Panc1 (cell line): ENCODE data around the gene SLC17A2. TPM values are rescaled to one million over a fixed set of nuclear protein-coding genes. Genes with fewer than 3 reads are reported as not detected.

Experiments
- ATAC-seq: fragments of 200-7000 bp; cut with Tn5 transposase; 2 replicates; pipeline ENCODE4 v1.9.1; 2020; ENCODE audit warnings: mild to moderate bottlenecking, moderate library complexity
- BruUV-seq: library from RNA; stranded (reverse); fragments of 400-500 nt; replicated peaks from 2 replicates; lab custom pipeline; 2021; lab: Mats Ljungman, UMichigan
- CTCF ChIA-PET: fragments of 300-600 bp; sonication (Branson Sonifier 250); formaldehyde crosslinking; loops from one replicate; lab custom pipeline; 2022; ENCODE audit warnings: antibody characterized with exemption; lab: Charles Lee
- POLR2A ChIA-PET: fragments of 300-600 bp; sonication (Branson Sonifier 250); formaldehyde crosslinking; loops from one replicate; lab custom pipeline; 2022; ENCODE audit warnings: antibody characterized with exemption; lab: Charles Lee
- DNase-seq: peaks from one replicate; pipeline ENCODE4 v3.0.0-alpha.2; 2010; ENCODE audit warnings: low read depth, low spot score
- H3K27ac ChIP-seq: 2 replicates; pipeline ENCODE4 v1.5.1; 2011; ENCODE audit warnings: mild to moderate bottlenecking, low read length, inconsistent platforms
- H3K27me3 ChIP-seq: fragments of 200-500 bp; sonication (Bioruptor generic); 2 replicates; pipeline ENCODE4 v1.6.0; 2014; ENCODE audit warnings: low read length, inconsistent platforms; ENCODE audit not compliant: control insufficient read depth, insufficient read depth
- H3K36me3 ChIP-seq: fragments of 200-500 bp; sonication (Bioruptor generic); 2 replicates; pipeline ENCODE4 v1.5.1; 2014; ENCODE audit warnings: inconsistent platforms, mild to moderate bottlenecking, low read length, moderate library complexity; ENCODE audit not compliant: control insufficient read depth, insufficient read depth
- H3K4me1 ChIP-seq: 2 replicates; pipeline ENCODE4 v1.5.1; 2011; ENCODE audit warnings: inconsistent platforms, mild to moderate bottlenecking, low read length, moderate library complexity; ENCODE audit not compliant: control insufficient read depth, insufficient read depth
- H3K4me3 ChIP-seq, 2 experiments: 2 replicates each; pipeline ENCODE4 v1.5.1; 2011 to 2012; ENCODE audit warnings: low read depth in 2 of 2, low read length in 2 of 2, mild to moderate bottlenecking in 2 of 2, inconsistent platforms in 1 of 2, moderate library complexity in 1 of 2
- H3K9me3 ChIP-seq: fragments of 200-500 bp; sonication (Bioruptor generic); 2 replicates; pipeline ENCODE4 v1.5.1; 2014; ENCODE audit warnings: low read depth, mild to moderate bottlenecking, inconsistent platforms, low read length, moderate library complexity; ENCODE audit not compliant: control insufficient read depth, insufficient read depth
- CTCF ChIP-seq: fragments of 450-650 bp; IDR thresholded peaks from 2 replicates; pipeline ENCODE4 v1.5.1; 2017; ENCODE audit warnings: mild to moderate bottlenecking
- POLR2AphosphoS5 ChIP-seq: IDR thresholded peaks from 2 replicates; pipeline ENCODE4 v1.6.1; 2012; ENCODE audit warnings: mild to moderate bottlenecking, low read depth, low read length, moderate library complexity
- REST ChIP-seq, 2 experiments: IDR thresholded peaks; 2 replicates each; pipeline ENCODE4 v1.6.1; 2011 to 2012; ENCODE audit warnings: low read depth in 2 of 2, control low read depth in 1 of 2, low read length in 1 of 2, mild to moderate bottlenecking in 1 of 2, moderate library complexity in 1 of 2; ENCODE audit not compliant: insufficient read depth in 1 of 2
- SIN3A ChIP-seq: IDR thresholded peaks from 2 replicates; pipeline ENCODE4 v1.6.1; 2012; ENCODE audit warnings: low read depth, mild to moderate bottlenecking, low read length, moderate library complexity, borderline replicate concordance; ENCODE audit not compliant: insufficient read depth
- TCF7L2 ChIP-seq: IDR thresholded peaks from 2 replicates; pipeline ENCODE4 v1.6.1; 2011; ENCODE audit warnings: mild to moderate bottlenecking, low read depth, low read length, inconsistent platforms
- in situ Hi-C: cut with HindIII; loops from 2 replicates; pipeline ENCODE4 v1.10.0; 2016; ENCODE audit warnings: low sequenced_read_pairs, low pct_unique_long_range_greater_than_20kb
- intact Hi-C: fragments of 100-400 bp; cut with micrococcal nuclease; formaldehyde crosslinking; loops from one replicate; pipeline ENCODE4 v1.10.0; 2022; ENCODE audit not compliant: unreplicated experiment
- total RNA-seq: library from RNA; stranded (reverse); gene quantifications from one replicate; pipeline ENCODE4 v1.2.1, GENCODE V29; 2021; ENCODE audit not compliant: unreplicated experiment

Gene SLC17A2
- total RNA-seq, 1 experiment from 2014 or later: not detected

GRCh38 chr6:25875563-25875905 lies 55.0 kb downstream of the SLC17A2 start:
- CTCF ChIA-PET: no interaction called here
- Histone ChIP-seq H3K27me3 (no peaks in the 10 kb centered on the region), H3K36me3 (no peaks in the 10 kb centered on the region), H3K9me3 (no peaks in the 10 kb centered on the region), H3K27ac (no peak overlapping the region), H3K4me3 (no peak overlapping the region), H3K4me1 (no peaks in the 10 kb centered on the region)
- in situ Hi-C loops: no loop called here
- intact Hi-C loops: no loop called here
- TF ChIP-seq SIN3A: no peak
- no peak for TF ChIP-seq TCF7L2
- TF ChIP-seq REST (IDR thresholded peaks at IDR 0.05; ENCODE audit: insufficient read depth in 1 of 2, low read depth in 2 of 2, low read length in 1 of 2): no peak
- no peak for TF ChIP-seq CTCF
- no peak for TF ChIP-seq POLR2AphosphoS5
- no peak for ATAC-seq
- POLR2A ChIA-PET: no interaction called here
- no peak for DNase-seq
- no TSS peak for BruUV-seq

DNA sequence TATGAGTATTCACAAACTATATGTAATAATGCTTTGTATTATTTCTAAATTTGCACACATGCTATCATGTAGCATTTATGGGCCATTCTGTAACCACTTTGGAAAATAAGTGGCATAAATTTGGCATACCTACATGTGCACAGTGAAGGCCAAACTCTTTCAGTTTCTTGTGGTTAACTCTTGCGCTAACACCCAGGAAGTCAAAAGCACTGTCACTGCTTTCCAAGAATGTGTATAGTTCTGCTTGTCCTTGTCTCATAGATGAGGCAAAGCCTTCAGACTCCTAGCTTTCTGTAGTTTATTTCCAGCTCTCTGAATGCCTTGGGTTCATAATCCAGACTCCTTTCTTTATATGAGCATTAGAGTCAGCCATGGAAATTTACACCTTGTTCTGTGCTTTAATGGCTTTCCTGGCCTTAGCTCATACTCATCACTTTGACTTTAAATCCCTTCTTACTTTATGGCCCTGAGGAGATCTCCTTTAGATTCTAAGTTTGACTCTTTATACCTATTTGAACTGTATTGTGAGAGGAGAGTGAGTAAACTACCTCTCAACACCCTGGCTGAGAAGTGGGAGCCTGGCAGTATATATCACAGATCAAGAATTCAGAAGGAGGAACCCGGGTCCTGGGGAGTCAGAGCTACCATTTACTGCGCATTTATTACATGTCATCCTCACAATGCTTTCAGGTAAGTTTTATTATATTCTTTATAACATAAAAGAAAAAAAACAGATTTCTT lies 55.5 kb downstream of the SLC17A2 start:
- ATAC-seq: no peak
- DNase-seq: no peak
- POLR2A ChIA-PET: no interaction called here
- no TSS peak for BruUV-seq
- no peaks in the 10 kb centered on the region for H3K36me3 ChIP-seq
- H3K9me3 ChIP-seq: no peaks in the 10 kb centered on the region
- TF ChIP-seq SIN3A (no peak), CTCF (no peak), TCF7L2 (no peak), POLR2AphosphoS5 (no peak), REST (IDR thresholded peaks at IDR 0.05; ENCODE audit: insufficient read depth in 1 of 2, low read depth in 2 of 2, low read length in 1 of 2) (no peak)
- no peak overlapping the region for H3K27ac ChIP-seq
- no peaks in the 10 kb centered on the region for H3K4me1 ChIP-seq
- in situ Hi-C loops (no loop called here), intact Hi-C loops (no loop called here)
- H3K4me3 ChIP-seq: no peak overlapping the region
- CTCF ChIA-PET: no interaction called here
- no peaks in the 10 kb centered on the region for H3K27me3 ChIP-seq
